HG03439 (cell line): ENCODE results near the gene CTSC.

Experiments
- ATAC-seq: cut with Tn5 transposase; IDR thresholded peaks from one replicate; pipeline ENCODE4 v1.9.1; 2021; ENCODE audit warnings: mild to moderate bottlenecking, moderate library complexity; ENCODE audit not compliant: unreplicated experiment

The CTSC gene

GRCh38 chr11:88337181-88337986 lies at the start of gene CTSC:
TSS of gene CTSC (minus strand) at chr11:88337736. CDS start at chr11:88337672, 64 bp downstream.
- peak; percentile 89 for ATAC-seq

DNA sequence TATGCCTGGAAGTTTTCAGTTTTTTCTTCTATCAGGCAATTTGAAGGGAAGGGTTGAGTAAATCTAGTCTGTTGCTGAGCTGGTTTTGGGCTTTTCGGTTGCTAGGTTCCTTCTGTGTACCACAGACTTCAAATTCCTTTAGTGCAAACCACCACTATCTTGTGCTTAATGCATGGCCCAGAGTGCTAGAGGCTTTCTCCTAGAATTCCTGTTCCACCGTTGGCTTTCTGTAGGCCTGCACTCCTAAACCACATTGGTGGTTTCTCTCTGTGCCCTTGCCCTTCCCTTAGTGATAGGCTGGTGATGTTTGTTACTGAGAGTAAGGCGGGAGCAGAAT lies 47.1 kb upstream of the CTSC start:
- no peak for ATAC-seq

DNA sequence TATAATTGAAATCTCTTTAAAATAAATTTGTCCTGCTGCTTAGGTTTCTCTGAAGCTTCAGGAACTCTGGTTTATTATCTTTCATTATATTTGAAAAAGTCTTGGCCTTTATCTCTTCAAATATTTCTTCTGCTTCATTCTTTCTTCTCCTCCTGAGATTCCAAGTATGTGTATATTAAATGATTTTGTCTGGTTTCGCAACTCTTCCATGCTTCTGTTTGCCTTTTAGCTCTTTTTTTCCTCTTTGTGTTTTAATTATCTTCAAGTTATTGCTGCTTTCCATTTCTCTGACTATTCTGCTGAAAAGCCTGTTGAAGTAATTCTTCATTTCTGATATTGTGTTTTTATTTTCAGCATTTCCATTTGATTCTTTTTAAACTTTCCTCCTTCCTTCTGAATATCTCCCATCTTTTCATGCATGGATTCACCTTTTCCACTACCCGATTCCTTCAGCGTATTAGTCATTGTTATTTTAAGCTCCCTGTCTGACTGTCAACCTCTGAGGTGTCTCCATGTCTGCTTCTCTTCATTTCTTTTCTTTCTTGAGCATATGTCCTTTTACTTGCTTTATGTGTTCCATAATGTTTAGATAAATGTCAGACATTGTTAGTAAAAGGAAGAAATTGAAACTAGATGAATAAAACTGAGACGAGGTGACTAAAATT lies 46.6 kb upstream of the CTSC start:
- ATAC-seq: no peak

DNA sequence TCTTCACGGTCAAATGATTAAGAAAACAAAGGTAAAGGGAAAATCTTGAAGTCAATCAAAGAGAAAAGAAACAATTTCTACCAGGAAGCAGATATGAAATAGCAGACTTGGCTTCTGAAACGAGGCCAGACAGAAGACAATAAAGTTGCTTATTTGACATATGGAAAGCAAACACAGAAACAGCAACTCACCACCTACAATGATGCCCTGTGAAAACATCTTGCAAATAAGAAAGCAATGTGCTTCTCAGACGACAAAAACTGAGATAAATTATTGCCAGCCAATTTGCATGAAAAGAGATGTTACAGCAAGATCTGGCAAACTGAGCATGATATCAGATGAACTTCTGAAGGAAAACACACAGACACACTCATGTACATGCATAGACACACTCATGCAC lies 45.9 kb upstream of the CTSC start:
- ATAC-seq: no peak

DNA sequence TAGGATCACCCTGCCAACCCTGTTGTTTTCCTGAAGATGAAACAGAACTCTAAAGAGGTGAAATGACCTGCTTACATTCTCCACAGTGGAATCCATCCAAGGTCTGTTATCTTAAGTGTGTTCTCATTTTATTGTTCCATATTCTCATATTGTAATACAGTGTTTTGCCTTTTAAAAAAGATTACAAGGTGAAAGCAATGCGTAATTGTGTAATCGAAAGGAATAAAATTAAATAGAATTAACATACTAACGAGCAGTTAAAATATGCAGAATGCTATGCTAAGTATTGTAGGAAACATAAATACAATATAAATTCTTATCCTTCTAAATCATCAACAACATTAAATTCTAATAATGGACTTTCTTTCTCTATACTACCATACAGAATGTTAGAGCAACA lies 41.6 kb upstream of the CTSC start:
- no peak for ATAC-seq

DNA sequence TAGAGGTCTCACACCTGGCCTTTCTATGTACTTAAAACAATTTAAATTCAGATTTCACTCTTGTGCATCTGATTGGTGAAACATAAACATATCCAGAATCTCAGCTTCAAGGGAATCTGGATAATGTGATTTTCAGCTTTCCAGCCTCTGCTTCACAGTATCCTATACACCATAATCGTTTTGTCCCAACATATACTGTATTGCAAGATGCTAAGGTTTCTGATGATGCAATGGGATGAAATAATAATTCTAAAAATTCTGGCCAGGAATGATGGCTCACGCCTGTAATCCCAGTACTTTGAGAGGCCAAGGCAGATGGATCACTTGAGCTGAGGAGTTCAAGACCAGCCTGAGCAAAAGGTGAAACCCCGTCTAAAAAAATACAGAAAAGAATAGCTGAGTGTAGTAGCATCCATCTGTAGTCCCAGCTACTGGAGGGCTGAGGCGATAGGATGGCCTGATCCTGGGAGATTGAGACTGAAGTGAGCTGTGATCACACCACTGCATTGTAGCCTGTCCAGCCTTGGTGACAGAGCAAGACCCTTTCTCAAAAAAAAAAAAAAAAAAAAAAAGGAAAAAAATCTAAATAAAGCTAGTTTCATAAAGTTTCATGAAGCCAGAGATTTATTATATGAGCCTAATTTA lies 41.0 kb upstream of the CTSC start:
- ATAC-seq: no peak

DNA sequence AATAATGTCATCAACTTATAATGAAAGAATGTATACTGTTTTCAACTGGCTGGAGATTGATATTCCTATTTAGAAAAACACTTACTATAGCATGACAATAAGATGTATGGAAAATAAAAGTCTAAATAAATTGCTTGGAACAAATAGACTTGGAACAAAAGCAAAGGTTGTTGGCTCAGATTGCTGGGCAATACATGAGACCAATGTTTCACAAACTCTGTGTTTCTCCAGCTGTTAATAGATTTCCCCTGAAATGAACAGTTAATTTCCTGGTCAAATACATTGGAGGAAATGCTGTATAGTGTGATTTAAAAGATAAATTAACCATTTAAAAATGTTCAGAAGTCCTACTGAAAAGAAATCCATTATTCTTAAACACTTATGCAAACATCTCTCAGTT lies 40.1 kb upstream of the CTSC start:
- ATAC-seq: no peak

DNA sequence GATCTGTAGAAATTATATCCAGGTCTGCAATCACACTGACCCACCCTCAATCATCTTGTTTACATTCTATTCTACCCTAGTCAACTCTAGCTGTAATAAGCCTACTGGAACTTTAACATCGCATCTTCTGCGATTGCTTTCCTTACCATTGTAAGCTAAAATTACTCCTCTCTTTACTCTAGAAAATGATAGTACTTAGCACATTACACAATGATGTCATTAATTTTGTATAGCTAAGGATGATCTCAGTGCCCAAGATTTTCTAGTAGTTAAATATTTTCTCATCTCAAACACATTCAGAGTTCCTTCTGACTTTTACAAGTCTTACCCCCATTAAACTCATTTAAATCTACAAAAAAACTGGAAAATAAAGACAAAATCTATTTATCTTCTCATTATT lies 39.6 kb upstream of the CTSC start:
- no peak for ATAC-seq

- no peak for ATAC-seq
Measured at GRCh38 chr11:88375927-88376470, 38.5 kb upstream of the CTSC start.

DNA sequence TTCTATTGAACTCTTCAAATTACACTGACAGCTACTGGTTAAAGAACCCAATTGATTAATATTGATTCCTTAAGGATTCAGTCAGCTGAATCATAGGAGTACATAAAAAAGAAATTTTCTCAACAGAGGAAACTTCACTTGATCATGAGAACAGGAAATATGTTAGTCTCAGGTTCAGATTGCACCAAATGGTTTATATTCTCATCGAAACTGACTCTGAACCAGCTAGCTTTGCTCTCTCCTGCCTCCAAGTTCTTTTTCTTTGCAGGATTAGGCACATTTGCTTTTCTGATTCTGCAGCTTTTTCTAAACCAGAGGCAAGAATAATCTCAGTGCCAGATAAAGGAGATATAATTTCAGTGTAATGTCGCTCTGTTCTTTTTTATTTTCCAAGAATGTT lies 33.2 kb upstream of the CTSC start:
- ATAC-seq: no peak

- ATAC-seq: no peak
Measured at GRCh38 chr11:88367310-88367709, 29.8 kb upstream of the CTSC start.

- no peak for ATAC-seq
Measured at GRCh38 chr11:88363648-88364065, 26.1 kb upstream of the CTSC start.

DNA sequence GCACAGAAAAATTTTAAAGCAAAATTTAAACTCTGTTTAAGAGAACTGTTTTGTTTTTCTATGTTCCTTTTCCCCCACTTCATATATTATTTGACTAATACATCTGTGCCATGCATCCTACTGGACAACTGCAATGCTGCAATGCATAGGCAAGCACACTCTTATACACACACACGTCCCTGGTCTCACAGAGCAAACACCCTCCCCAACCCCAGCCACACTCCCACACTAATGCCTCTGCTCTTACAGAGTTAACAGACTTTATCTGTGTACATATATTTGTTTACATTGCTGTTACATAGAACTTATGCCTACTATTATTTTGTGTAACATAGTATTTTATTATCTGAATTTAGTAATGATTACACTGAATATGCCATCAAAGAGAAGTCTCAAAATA lies 25.5 kb upstream of the CTSC start:
- ATAC-seq: no peak

- ATAC-seq: no peak
Measured at GRCh38 chr11:88360141-88360540, 22.6 kb upstream of the CTSC start.

DNA sequence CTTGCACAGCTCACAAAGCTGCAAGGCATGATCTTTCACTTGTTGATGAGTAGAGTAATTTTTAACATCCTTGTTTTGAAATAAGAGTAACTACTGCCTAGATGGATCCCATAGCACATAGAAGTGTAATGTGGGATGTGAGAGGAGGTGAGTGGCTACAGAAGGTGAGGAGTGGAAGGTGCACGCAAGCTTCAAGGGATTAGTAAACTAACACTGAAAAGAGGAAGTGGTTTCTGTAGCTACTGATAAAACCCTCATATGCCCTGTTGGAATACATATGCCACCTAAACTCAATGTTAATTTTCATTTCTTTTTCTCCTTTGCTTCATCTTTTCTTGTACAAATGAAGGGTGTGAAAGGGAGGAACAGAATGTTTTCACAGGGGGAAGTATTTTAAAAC lies 22.0 kb upstream of the CTSC start:
- peak; percentile 60 for ATAC-seq

- ATAC-seq: no peak
Measured at GRCh38 chr11:88359114-88359513, 21.6 kb upstream of the CTSC start.

DNA sequence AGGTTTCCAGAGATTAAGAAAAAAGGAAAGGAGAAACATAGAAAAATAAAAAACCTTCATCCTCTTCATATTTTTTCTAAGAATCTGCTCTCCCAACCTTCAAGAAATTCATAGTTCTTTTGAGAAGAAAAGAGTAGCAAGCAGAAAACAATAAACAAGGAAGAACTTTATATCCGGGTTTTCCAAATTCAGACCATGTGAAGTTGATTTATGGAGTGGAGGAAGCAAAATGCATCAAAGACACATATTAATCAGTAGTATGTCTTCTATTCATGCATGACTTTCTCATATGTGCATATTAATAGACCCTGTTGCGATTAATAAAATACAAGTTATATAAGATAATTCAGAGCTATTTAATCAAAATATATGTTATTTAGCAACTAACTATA lies 20.5 kb upstream of the CTSC start:
- no peak for ATAC-seq

- peak; percentile 68 for ATAC-seq
Measured at GRCh38 chr11:88357323-88358039, 19.9 kb upstream of the CTSC start.

DNA sequence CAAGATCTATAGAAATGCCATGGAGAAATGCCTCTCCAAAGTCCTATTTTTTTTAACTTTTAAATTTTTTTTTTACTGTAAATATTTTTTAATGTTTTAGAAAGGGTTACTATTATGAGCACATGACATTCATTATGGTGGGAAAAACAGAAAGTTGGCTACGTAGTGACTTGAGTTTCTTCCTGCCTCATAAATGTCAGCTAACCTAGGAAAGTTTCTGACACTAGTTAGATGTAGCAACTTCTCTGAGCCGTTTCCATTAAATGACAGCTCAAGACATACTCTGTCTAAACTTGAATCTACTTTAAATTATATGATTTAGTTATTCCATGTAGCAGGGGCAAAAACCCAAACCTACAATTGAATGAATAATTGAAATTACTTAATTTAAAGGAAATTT lies 18.4 kb upstream of the CTSC start:
- no peak for ATAC-seq

DNA sequence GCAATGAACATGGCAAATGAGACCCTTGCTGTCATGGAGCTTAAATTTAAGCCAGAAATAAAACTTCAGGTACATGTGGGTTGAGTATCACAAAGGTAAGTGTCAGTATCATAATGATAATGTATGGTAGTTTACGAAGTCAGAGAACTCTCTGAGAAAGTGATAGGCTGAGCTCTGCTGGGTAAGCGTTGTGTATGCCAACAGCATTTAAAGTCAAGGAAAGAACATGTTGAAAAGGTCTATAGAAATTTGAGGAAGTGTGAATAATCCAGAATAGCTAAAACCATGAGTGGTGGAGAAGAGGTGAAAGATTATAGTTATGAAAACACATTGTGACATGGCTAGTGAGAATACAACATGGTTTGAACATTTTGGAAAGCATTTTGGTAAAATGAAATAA lies 17.4 kb upstream of the CTSC start:
- ATAC-seq: no peak

- peak; percentile 40 for ATAC-seq
Measured at GRCh38 chr11:88353835-88354496, 16.4 kb upstream of the CTSC start.
